ENCODE data around the gene RTN4R.

Gene RTN4R

GRCh38 chr22:20260071-20260765, 7.9 kb downstream of the RTN4R start:
- no peak overlapping the region for H3K4me3 ChIP-seq (ENCODE audit: low read length)
- TF ChIP-seq, protein P1, sequence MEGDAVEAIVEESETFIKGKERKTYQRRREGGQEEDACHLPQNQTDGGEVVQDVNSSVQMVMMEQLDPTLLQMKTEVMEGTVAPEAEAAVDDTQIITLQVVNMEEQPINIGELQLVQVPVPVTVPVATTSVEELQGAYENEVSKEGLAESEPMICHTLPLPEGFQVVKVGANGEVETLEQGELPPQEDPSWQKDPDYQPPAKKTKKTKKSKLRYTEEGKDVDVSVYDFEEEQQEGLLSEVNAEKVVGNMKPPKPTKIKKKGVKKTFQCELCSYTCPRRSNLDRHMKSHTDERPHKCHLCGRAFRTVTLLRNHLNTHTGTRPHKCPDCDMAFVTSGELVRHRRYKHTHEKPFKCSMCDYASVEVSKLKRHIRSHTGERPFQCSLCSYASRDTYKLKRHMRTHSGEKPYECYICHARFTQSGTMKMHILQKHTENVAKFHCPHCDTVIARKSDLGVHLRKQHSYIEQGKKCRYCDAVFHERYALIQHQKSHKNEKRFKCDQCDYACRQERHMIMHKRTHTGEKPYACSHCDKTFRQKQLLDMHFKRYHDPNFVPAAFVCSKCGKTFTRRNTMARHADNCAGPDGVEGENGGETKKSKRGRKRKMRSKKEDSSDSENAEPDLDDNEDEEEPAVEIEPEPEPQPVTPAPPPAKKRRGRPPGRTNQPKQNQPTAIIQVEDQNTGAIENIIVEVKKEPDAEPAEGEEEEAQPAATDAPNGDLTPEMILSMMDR (conservative IDR thresholded peaks at IDR 0.05; ENCODE audit: low read length) = no peak
- DNase-seq (ENCODE audit: low read depth) = no peak

DNA sequence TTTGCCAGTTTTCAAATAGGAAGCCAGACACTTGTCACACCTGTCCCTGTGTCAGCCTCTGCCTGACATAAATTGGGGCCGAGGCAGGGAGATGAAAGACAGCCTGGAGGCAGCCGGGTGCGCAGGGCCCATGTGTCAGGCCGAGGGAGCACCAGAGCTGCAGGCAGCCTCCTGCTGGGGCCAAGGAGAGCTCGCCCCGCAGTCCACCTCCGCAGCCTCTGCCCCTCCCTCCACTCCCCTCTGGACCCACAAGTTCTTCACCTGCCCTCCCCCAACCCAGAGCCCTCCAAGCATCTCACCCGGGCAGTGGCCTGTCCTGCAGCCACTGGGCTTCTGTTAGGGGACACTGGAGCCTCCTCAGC, 8.8 kb downstream of the RTN4R start:
- TF ChIP-seq, protein P1 (conservative IDR thresholded peaks at IDR 0.05; ENCODE audit: low read length) = no peak
- H3K4me3 ChIP-seq (ENCODE audit: low read length) = no peak overlapping the region
- no peak for DNase-seq (ENCODE audit: low read depth)

DNA sequence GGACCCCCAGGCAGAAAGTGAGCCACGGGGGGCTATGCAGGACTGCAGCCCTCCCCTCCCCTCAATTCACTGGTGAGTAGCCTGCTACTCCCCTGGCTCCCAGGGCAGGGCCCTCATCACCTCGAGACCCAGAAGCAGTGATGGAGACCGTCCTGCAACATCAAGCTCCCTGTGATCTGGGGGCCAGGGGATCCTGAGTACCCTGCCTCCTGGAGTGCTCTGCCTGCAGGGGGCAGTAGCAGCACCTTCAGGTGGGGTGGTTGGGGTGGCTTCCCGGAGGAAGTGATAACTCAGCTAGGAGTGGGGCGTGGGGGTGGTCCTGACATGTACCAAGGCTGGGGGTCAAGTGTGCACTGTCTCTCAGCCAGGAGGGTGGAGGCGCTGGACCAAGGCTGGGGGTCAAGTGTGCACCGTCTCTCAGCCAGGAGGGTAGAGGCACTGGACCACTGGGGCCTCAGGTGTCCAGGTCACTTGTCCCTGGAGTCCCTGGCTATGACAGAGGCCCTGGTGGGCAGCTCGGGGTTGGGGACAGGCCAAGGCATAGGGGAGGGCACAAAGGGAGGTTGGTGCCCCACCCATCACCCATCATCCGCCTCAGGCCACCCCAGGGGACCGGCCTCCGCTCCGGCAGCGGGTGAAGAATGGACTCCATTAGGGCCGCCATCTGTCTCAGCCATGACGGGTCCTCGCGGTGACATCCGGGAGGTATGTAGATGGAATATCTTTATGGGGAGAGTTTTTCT, 9.4 kb downstream of the RTN4R start:
- DNase-seq (ENCODE audit: low read depth) = no peak
- H3K4me3 ChIP-seq (ENCODE audit: low read length) = no peak overlapping the region
- TF ChIP-seq, protein P1 (conservative IDR thresholded peaks at IDR 0.05; ENCODE audit: low read length) = peak; percentile 21

DNA sequence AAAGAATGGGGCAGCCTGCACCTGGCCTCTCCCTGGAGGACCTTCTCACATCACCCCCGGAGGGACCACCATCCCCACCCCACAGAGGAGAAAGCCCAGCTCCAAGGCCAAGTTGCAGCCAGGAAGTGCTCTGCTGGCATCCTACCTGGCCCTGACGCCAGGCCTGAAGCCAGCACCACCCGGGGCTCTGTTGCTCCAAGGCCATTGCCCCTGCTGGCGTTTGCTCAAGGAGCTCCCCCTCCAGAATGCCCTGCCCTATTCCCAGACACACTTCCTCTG, 10.2 kb downstream of the RTN4R start:
- TF ChIP-seq, protein P1 (conservative IDR thresholded peaks at IDR 0.05; ENCODE audit: low read length) = no peak
- no peak for DNase-seq (ENCODE audit: low read depth)
- H3K4me3 ChIP-seq (ENCODE audit: low read length) = no peak overlapping the region

DNA sequence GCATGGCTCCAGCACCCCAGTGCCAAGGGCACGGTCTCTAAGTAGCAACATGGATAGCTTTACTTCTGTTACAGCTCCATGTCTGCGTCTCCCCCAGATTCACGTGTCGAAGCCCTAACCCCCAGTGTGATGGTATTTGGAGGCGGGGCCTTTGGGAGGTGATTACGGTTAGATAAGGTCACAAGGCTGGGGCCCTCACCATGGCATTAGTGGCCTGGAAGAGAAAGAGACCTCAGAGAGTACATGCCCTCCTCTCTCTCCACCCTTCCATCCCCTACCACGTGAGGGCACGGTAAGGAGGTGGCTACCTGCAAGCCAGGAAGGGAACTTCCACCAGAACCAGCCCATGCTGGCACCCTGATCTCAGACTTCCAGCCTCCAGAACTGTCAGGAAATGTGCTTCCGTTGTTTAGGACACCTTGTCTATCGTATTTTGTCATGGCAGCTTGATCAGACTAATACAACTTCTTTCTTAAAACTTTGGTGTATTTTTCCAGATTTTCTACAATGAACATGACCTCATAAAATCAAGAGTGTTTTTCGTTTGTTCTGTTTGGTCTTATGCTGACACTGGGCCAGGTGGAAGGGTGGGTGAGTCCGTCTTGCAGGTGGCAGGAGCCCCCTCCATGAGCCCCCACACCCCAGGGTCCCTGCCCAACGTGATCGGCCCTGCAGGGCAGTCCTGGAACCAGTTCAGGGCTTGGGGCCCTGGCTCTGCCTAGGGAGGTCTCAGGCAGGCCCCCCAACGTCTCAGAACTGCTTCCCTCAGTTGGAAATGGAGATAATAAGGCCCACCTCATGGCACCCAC, 10.7 kb downstream of the RTN4R start:
- H3K4me3 ChIP-seq (ENCODE audit: low read length) = no peak overlapping the region
- TF ChIP-seq, protein P1 (conservative IDR thresholded peaks at IDR 0.05; ENCODE audit: low read length) = no peak
- no peak for DNase-seq (ENCODE audit: low read depth)

DNA sequence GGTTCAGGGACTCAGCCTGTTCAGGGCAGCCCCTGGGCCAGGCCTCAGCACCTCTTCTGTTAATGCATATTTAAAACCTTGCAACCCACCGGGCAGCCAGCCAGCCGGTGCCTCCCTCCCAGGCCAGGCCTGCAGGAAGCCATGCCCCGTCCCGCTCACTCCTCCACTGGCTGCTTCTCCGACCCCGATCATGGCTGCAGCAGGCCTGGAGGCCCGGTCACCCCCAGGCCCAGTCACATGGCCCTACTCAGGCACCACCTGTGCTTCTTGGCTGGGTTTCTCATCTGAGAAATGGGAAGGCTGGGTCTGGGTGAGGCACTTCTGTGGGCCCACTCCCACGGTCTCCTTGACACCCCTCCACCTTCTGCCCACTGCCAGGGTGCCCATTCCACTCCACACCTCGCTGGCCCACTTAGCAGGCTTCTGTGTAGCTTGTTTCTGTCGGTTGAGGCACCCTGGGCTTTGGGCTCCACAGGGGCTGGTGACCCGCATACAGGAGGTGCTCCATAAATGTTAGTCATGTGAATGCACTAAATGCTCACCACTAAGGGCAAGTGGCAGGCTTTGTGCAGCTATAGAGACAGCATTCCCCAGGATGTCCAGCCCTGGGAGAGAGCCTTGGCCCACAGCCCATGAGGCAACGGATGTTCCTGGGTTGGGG, 11.4 kb downstream of the RTN4R start:
- TF ChIP-seq, protein P1 (conservative IDR thresholded peaks at IDR 0.05; ENCODE audit: low read length) = no peak
- no peak for DNase-seq (ENCODE audit: low read depth)
- no peak overlapping the region for H3K4me3 ChIP-seq (ENCODE audit: low read length)
